Heart right ventricle (tissue), 16 donors: ENCODE results near the gene BUD13. TPM values are rescaled to one million over a fixed set of nuclear protein-coding genes. Genes with fewer than 3 reads are reported as not detected.
"Not testable (repeated sequence)": the region's sequence is repeated elsewhere in the genome, so short reads cannot be mapped to it uniquely, and the experiment has no call there.

Experiments
- ATAC-seq, 8 donors: fragments of 200-7000 bp; cut with Tn5 transposase; one replicate each; pipeline ENCODE4 v1.9.1; 2020; ENCODE audit warnings: mild to moderate bottlenecking in 8 of 8, moderate library complexity in 8 of 8, moderate number of reproducible peaks in 1 of 8
- DNase-seq, 2 donors: peaks; one replicate each; pipeline ENCODE4 v3.0.0-alpha.2; 2020
- H3K27ac ChIP-seq, 10 donors: fragments of 200-600 bp; sonication (generic) in 2 of 10; one replicate each; pipeline versions ENCODE4 v1.5.0 to v1.8.0; 2020 to 2022; ENCODE audit warnings: mild to moderate bottlenecking in 3 of 10
- H3K27me3 ChIP-seq, 7 donors: fragments of 200-600 bp; one replicate each; pipeline ENCODE4 v1.8.0; 2021 to 2022; ENCODE audit warnings: mild to moderate bottlenecking in 2 of 7
- H3K36me3 ChIP-seq, 9 donors: fragments of 200-600 bp; sonication (generic) in 1 of 9; one replicate each; pipeline versions ENCODE4 v1.5.0 to v1.8.0; 2020 to 2022; ENCODE audit warnings: mild to moderate bottlenecking in 2 of 9
- H3K4me1 ChIP-seq, 9 donors: fragments of 200-600 bp; sonication (generic) in 1 of 9; one replicate each; pipeline versions ENCODE4 v1.5.0 to v1.8.0; 2020 to 2022; ENCODE audit warnings: mild to moderate bottlenecking in 4 of 9
- H3K4me3 ChIP-seq, 10 donors: fragments of 200-600 bp; sonication (generic) in 2 of 10; one replicate each; pipeline versions ENCODE4 v1.5.0 to v1.8.0; 2020 to 2022; ENCODE audit warnings: mild to moderate bottlenecking in 7 of 10, moderate library complexity in 2 of 10
- H3K9me3 ChIP-seq, 11 donors: fragments of 200-600 bp in 10 of 11; sonication (generic) in 2 of 11; one replicate each; pipeline versions ENCODE4 v1.5.0 to v1.8.0; 2013 to 2022; ENCODE audit warnings: mild to moderate bottlenecking in 2 of 11, control low read depth in 1 of 11, moderate library complexity in 1 of 11
- WGBS, 2 donors: extraction: QIAGEN DNeasy Blood & Tissue Kit; methylation state at CpG; one replicate each; pipeline ENCODE4 v1.1.7; 2013; ENCODE audit warnings: inconsistent platforms in 1 of 2; 5-methylcytosine and 5-hydroxymethylcytosine counted together
- intact Hi-C, 10 donors: fragments of 100-400 bp; cut with DNase I; formaldehyde crosslinking; loops; one replicate each; pipeline versions ENCODE4 v1.11.1 to v1.14.2; 2022
- polyA plus RNA-seq, 2 donors: library from polyadenylated mRNA; stranded (reverse); fragments of 200-250 nt; gene quantifications; one replicate each; pipeline ENCODE4 v1.2.3, GENCODE V29; 2013
- total RNA-seq, 10 donors: library from RNA; stranded (reverse); fragmentation: NEBNext Ultra II Directional in 3 of 10; extraction: Animal tissue kit (Norgen Biotek cat#: 25700) in 3 of 10; gene quantifications; one replicate each; pipeline versions ENCODE4 v1.2.1 to v1.2.4, GENCODE V29; 2021 to 2023
- TF ChIP-seq, protein P1 (sequence below), 9 donors: fragments of 200-600 bp; sonication (generic) in 2 of 9; IDR thresholded peaks; one replicate each; pipeline versions ENCODE4 v1.5.0 to v1.8.0; 2021 to 2022; ENCODE audit warnings: antibody characterized with exemption in 9 of 9, mild to moderate bottlenecking in 5 of 9, moderate library complexity in 1 of 9
- donor health status: Arrhythmogenic right ventricular cardiomyopathy.
- donor health status: ischemic (EF 13 %, LVEDD 7.1; RV severe dilation, severe dysfunction).
- donor health status: healthy with polysubstance abuse.
- donor health status: DM: no; HTN: yes; CAD: no.
- donor health status: DM: no; HTN: no; CAD: no.
- donor health status: ischemic (EF 25% LVEDD 6.9; RV normal size, moderate dysfunction).
- donor health status: ischemic (EF 25% LVEDD 5.7; RV mildly dilated, moderate dysfunction).
- donor health status: healthy.
- donor health status: DM: yes; HTN: yes; CAD: no.
- donor health status: Ischemic cardiomyopathy.
- donor health status: ischemic (EF 35%, LVEDD 5.7; RV mildly dilated, moderate dysfunction).
- donor health status: nonischemic (EF 11% LVEDD 7.7; RV severe dilation, severe dysfunction).
- donor health status: DM: yes; HTN: yes; CAD: no.
- donor health status: PGD.
- donor health status: ischemic (EF 29% LVEDD 5.4; RV normal size, mild dysfunction).
- donor health status: nonischemic (EF 23%, LVEDD 6.1; RV moderate dilation, normal function).

BUD13 gene
- total and polyA plus RNA-seq, 12 donors = 6.1 to 9.2 (median 7.0) TPM

DNA sequence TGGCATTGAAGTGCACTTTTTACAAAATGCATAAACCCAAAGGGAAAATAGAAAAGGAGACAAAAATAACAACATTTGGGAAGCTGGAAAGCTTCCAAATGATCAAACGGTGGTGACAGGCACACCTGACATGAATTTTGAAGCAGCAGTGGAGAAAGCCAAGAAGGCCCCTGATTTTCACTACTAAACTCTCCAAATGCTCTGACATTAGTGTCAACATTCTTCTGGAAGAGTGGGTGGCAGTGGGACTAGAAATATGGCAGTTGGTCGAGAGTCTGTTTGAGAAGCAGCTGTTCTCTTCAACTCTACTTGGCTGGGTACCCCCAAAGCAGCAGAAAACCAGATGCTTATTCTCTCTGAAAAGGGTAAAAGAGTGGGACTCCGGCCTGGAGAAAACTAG, 31.2 kb upstream of the BUD13 start:
- 57% methylated on average over 3 of the region's 3 CpGs for WGBS, 2 donors
- no peaks in the 10 kb centered on the region for H3K9me3 ChIP-seq
- H3K4me3 ChIP-seq = no peak overlapping the region
- no peaks in the 10 kb centered on the region for H3K36me3 ChIP-seq
- DNase-seq (no peak), ATAC-seq (no peak)
- TF ChIP-seq, protein P1, sequence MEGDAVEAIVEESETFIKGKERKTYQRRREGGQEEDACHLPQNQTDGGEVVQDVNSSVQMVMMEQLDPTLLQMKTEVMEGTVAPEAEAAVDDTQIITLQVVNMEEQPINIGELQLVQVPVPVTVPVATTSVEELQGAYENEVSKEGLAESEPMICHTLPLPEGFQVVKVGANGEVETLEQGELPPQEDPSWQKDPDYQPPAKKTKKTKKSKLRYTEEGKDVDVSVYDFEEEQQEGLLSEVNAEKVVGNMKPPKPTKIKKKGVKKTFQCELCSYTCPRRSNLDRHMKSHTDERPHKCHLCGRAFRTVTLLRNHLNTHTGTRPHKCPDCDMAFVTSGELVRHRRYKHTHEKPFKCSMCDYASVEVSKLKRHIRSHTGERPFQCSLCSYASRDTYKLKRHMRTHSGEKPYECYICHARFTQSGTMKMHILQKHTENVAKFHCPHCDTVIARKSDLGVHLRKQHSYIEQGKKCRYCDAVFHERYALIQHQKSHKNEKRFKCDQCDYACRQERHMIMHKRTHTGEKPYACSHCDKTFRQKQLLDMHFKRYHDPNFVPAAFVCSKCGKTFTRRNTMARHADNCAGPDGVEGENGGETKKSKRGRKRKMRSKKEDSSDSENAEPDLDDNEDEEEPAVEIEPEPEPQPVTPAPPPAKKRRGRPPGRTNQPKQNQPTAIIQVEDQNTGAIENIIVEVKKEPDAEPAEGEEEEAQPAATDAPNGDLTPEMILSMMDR (IDR thresholded peaks at IDR 0.05) = no peak
- no peaks in the 10 kb centered on the region for H3K27me3 ChIP-seq
- intact Hi-C loops = no loop called here
- no peak overlapping the region for H3K27ac ChIP-seq
- H3K4me1 ChIP-seq = peaks cover 0 to 4% (median 0%) of the 10 kb centered on the region in 9 donors

DNA sequence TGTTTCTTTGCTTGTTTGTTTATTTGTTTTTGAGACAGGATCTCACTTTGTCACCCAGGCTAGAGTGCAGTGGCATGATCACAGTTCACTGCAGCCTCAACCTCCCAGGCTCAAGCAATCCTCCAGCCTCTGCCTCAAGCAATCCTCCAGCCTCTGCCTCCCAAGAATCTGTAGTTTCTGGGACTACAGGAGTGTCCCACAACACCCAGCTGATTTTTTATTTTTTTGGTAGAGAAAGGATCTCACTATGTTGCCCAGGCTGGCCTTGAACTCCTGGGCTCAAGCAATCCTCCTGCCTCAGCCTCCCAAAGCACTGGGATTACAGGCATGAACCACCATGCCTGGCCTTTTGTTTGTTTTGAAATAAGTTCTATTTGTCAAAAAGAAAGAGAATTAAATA, 28.9 kb upstream of the BUD13 start:
- H3K36me3 ChIP-seq, DNase-seq, ATAC-seq, H3K9me3 ChIP-seq, intact Hi-C loops, H3K27ac ChIP-seq, H3K4me3 ChIP-seq, H3K27me3 ChIP-seq: not testable (repeated sequence)
- peaks cover 0 to 15% (median 0%) of the 10 kb centered on the region in 9 donors for H3K4me1 ChIP-seq

DNA sequence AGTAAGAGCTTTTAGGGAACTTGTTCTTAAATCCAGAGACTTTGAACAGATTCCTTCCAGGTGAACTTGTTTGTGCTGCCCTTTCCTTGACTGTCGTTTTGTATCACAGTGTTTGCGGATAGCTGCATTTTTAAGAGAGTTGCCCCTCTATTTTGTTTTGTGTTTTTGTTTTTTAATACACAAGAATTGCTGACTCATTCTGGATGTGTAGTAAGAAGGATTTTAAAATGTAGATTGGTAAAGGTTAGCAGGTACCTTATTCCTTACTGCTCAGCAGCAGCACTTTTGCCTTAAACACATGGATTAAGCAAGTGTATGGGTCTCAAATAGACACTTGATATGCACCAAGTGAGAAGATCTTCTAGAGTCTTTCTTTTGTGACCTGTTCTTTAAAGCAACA, 27.8 kb upstream of the BUD13 start:
- H3K27ac ChIP-seq = no peak overlapping the region
- TF ChIP-seq, protein P1 (IDR thresholded peaks at IDR 0.05) = no peak
- ATAC-seq = no peak
- no peaks in the 10 kb centered on the region for H3K9me3 ChIP-seq
- DNase-seq = no peak
- intact Hi-C loops = no loop called here
- peaks cover 0 to 15% (median 0%) of the 10 kb centered on the region in 9 donors for H3K4me1 ChIP-seq
- H3K4me3 ChIP-seq = no peak overlapping the region
- H3K36me3 ChIP-seq = no peaks in the 10 kb centered on the region
- 87 to 95% methylated on average over 2 of the region's 2 CpGs for WGBS, 2 donors
- H3K27me3 ChIP-seq = no peaks in the 10 kb centered on the region

DNA sequence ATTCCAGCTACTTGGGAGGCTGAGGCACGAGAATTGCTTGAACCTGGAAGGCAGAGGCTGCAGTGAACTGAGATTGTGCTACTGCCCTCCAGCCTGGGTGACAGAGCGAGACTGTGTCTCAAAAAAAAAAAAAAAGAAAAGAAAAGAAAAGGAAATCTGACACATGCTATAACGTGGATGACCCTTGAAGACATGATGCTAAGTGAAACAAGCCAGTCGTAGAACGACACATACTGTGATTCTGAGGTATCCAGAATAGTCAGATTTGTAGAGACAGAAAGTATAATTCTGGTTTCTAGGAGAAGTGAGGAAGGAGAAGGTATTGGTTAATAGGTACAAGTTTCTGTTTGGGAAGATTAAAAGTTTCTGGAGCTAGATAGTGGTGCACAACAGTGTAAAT, 25.6 kb upstream of the BUD13 start:
- no peaks in the 10 kb centered on the region for H3K36me3 ChIP-seq
- DNase-seq = no peak
- WGBS, 2 donors = 81 to 83% methylated on average over 5 of the region's 5 CpGs
- peaks cover 0 to 15% (median 0%) of the 10 kb centered on the region in 9 donors for H3K4me1 ChIP-seq
- H3K9me3 ChIP-seq = no peaks in the 10 kb centered on the region
- ATAC-seq = peak in 1 of 8 donors; percentile 15
- peak overlapping the region in 1 of 10 donors; percentile 3 for H3K27ac ChIP-seq
- intact Hi-C loops = loop anchor here in 2 of 10 donors (10.0 kb wide), 2 partner anchors 86 to 426 kb away; no protein-coding TSS in a partner anchor
- TF ChIP-seq, protein P1 (IDR thresholded peaks at IDR 0.05) = no peak
- no peak overlapping the region for H3K4me3 ChIP-seq
- H3K27me3 ChIP-seq = no peaks in the 10 kb centered on the region

DNA sequence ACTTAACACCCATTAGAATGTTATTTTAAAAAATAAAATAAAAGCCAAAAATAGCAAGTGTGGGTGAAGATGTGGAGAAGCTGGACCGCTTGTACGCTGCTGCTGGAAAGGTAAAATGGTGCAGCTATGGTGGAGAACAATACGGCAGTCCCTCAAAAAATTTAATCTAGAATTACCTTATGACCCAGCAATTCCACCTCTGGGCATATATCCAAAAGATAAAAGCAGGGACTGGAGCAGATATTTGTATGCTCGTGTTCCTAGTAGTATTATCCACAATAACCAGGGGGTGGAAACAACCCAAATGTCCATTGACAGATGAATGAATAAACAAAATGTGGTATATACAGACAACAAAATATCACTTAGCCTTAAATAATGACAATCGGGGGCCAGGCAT, 25.0 kb upstream of the BUD13 start:
- WGBS, 2 donors = 46 to 51% methylated on average over 5 of the region's 5 CpGs
- Histone ChIP-seq H3K9me3 (no peaks in the 10 kb centered on the region), H3K4me1 (peaks cover 0 to 15% (median 0%) of the 10 kb centered on the region in 9 donors), H3K27me3 (no peaks in the 10 kb centered on the region), H3K27ac (peak overlapping the region in 1 of 10 donors; percentile 3), H3K4me3 (no peak overlapping the region), H3K36me3 (no peaks in the 10 kb centered on the region)
- ATAC-seq = peak in 4 of 8 donors; percentile 42 to 79 (median 54)
- intact Hi-C loops = loop anchor here in 2 of 10 donors (10.0 kb wide), 2 partner anchors 87 to 427 kb away; no protein-coding TSS in a partner anchor
- TF ChIP-seq, protein P1 (IDR thresholded peaks at IDR 0.05) = no peak
- DNase-seq = no peak
